HPDE6-E6E7 (cell line): ENCODE data around the gene E2F3.
"Not testable (repeated sequence)": the region's sequence is repeated elsewhere in the genome, so short reads cannot be mapped to it uniquely, and the experiment has no call there.

Source experiments
- DNase-seq: peaks from one replicate; pipeline ENCODE4 v3.0.0; 2011; ENCODE audit warnings: missing footprints; ENCODE audit errors: extremely low spot score

The E2F3 gene

GRCh38 chr6:20433929-20434328 lies 32.2 kb downstream of the E2F3 start:
- no peak for DNase-seq

- no peak for DNase-seq
These were observed 33.1 kb downstream of the E2F3 start for GRCh38 chr6:20434766-20435165.

GRCh38 chr6:20436719-20437118 lies 35.0 kb downstream of the E2F3 start:
- DNase-seq, result no peak

- no peak for DNase-seq
These were observed 36.0 kb downstream of the E2F3 start for GRCh38 chr6:20437639-20438038.

- DNase-seq, result no peak
These were observed 36.9 kb downstream of the E2F3 start for GRCh38 chr6:20438462-20439070.

GRCh38 chr6:20439558-20439957 lies 37.9 kb downstream of the E2F3 start:
- DNase-seq, result no peak

- DNase-seq, result no peak
These were observed 38.6 kb downstream of the E2F3 start for GRCh38 chr6:20440296-20440695.

- DNase-seq, result no peak
These were observed 39.6 kb downstream of the E2F3 start for GRCh38 chr6:20441236-20441635.

- DNase-seq, result no peak
These were observed 40.2 kb downstream of the E2F3 start for GRCh38 chr6:20441921-20442320.

GRCh38 chr6:20444786-20445271 lies 43.1 kb downstream of the E2F3 start:
- DNase-seq, result no peak

GRCh38 chr6:20447157-20447556 lies 45.5 kb downstream of the E2F3 start:
- no peak for DNase-seq

- DNase-seq, result no peak
These were observed 46.0 kb downstream of the E2F3 start for GRCh38 chr6:20447581-20448132.

GRCh38 chr6:20448828-20449227 lies 47.1 kb downstream of the E2F3 start:
- DNase-seq, result no peak

GRCh38 chr6:20454204-20454824 lies 52.6 kb downstream of the E2F3 start:
- DNase-seq, result no peak

- no peak for DNase-seq
These were observed 53.7 kb downstream of the E2F3 start for GRCh38 chr6:20455251-20455940.

- no peak for DNase-seq
These were observed 56.6 kb downstream of the E2F3 start for GRCh38 chr6:20458027-20458894.

- DNase-seq, result no peak
These were observed 58.0 kb downstream of the E2F3 start for GRCh38 chr6:20459682-20460081.

- no peak for DNase-seq
These were observed 59.9 kb downstream of the E2F3 start for GRCh38 chr6:20461576-20461975.

GRCh38 chr6:20463396-20463795 lies 61.7 kb downstream of the E2F3 start:
- DNase-seq, result no peak

- no peak for DNase-seq
These were observed 62.4 kb downstream of the E2F3 start for GRCh38 chr6:20464041-20464440.

GRCh38 chr6:20464847-20465246 lies 63.2 kb downstream of the E2F3 start:
- DNase-seq, result no peak

- DNase-seq, result not testable (repeated sequence)
These were observed 63.9 kb downstream of the E2F3 start for GRCh38 chr6:20465616-20466015.
